ENCODE results near the gene DLL3. TPM values are rescaled to one million over a fixed set of nuclear protein-coding genes. Genes with fewer than 3 reads are reported as not detected.

DLL3 gene
- total and polyA plus RNA-seq, 9 of the 15 experiments (the other 6 are each of a cell fraction or from before 2014, with no cell fraction given), result 0.80 to 6.3 (median 1.2) TPM

DNA sequence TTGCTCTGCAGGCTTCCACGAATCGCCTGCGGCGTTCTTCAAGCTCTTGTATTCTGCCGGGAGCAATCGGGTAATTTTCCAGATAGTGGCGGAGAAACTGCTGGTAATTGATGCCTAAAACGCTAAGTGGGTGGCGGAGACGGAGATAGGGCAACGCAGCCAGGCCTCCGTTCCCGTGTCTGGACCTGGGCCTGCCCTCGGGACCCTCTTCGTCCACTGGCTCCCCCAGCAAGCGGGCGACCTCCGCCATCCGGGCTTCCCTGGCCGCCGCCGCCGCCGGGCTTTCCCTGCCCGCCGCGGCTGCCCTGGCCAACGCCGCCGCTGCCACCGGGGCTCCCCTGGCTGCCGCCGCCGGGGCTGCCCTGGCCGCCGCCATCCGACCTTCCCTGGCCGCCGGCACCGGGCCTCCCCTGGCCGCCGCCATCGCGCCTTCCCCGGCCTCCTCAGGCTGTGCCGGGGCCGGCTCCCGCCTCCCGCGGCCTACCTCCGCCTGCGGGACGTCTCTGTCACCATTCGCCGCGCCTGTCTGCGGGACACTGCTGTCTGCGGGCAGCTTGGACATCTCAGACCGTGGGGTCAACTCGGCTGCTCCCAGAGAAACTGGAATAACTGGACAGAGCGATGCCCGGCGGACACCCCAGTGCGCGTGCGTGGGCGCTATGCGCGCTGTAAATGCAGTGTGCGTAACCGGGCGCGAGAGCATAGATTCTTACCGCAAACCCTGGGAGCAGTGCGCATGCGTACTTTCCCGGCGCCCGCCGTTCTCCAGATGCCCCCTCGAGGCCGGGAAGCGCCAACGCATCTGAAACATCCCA lies 41.0 kb downstream of the DLL3 start, which contains the start of gene EID2 (continued):
- TF ChIP-seq, protein P1, sequence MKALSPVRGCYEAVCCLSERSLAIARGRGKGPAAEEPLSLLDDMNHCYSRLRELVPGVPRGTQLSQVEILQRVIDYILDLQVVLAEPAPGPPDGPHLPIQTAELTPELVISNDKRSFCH (CRISPR knock-in tag; IDR thresholded peaks at IDR 0.05), result no peak
- TF ChIP-seq, protein P1 (tag; IDR thresholded peaks at IDR 0.05), result no peak
- no peak for TF ChIP-seq CSDE1 (IDR thresholded peaks at IDR 0.05)
- peak; percentile 25; the same call in 1 of the 2 replicates for TF ChIP-seq TARDBP (IDR thresholded peaks at IDR 0.05)
- TF ChIP-seq, protein P2, sequence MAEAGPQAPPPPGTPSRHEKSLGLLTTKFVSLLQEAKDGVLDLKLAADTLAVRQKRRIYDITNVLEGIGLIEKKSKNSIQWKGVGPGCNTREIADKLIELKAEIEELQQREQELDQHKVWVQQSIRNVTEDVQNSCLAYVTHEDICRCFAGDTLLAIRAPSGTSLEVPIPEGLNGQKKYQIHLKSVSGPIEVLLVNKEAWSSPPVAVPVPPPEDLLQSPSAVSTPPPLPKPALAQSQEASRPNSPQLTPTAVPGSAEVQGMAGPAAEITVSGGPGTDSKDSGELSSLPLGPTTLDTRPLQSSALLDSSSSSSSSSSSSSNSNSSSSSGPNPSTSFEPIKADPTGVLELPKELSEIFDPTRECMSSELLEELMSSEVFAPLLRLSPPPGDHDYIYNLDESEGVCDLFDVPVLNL (CRISPR knock-in tag; IDR thresholded peaks at IDR 0.05; ENCODE audit: low read depth), result no peak
- peak; percentile 88 for TF ChIP-seq RBBP5 (IDR thresholded peaks at IDR 0.05; ENCODE audit: borderline replicate concordance, insufficient read depth, low read length, poor library complexity, severe bottlenecking)
- no peak for TF ChIP-seq DPF2 (IDR thresholded peaks at IDR 0.05)
- TF ChIP-seq, protein P3, sequence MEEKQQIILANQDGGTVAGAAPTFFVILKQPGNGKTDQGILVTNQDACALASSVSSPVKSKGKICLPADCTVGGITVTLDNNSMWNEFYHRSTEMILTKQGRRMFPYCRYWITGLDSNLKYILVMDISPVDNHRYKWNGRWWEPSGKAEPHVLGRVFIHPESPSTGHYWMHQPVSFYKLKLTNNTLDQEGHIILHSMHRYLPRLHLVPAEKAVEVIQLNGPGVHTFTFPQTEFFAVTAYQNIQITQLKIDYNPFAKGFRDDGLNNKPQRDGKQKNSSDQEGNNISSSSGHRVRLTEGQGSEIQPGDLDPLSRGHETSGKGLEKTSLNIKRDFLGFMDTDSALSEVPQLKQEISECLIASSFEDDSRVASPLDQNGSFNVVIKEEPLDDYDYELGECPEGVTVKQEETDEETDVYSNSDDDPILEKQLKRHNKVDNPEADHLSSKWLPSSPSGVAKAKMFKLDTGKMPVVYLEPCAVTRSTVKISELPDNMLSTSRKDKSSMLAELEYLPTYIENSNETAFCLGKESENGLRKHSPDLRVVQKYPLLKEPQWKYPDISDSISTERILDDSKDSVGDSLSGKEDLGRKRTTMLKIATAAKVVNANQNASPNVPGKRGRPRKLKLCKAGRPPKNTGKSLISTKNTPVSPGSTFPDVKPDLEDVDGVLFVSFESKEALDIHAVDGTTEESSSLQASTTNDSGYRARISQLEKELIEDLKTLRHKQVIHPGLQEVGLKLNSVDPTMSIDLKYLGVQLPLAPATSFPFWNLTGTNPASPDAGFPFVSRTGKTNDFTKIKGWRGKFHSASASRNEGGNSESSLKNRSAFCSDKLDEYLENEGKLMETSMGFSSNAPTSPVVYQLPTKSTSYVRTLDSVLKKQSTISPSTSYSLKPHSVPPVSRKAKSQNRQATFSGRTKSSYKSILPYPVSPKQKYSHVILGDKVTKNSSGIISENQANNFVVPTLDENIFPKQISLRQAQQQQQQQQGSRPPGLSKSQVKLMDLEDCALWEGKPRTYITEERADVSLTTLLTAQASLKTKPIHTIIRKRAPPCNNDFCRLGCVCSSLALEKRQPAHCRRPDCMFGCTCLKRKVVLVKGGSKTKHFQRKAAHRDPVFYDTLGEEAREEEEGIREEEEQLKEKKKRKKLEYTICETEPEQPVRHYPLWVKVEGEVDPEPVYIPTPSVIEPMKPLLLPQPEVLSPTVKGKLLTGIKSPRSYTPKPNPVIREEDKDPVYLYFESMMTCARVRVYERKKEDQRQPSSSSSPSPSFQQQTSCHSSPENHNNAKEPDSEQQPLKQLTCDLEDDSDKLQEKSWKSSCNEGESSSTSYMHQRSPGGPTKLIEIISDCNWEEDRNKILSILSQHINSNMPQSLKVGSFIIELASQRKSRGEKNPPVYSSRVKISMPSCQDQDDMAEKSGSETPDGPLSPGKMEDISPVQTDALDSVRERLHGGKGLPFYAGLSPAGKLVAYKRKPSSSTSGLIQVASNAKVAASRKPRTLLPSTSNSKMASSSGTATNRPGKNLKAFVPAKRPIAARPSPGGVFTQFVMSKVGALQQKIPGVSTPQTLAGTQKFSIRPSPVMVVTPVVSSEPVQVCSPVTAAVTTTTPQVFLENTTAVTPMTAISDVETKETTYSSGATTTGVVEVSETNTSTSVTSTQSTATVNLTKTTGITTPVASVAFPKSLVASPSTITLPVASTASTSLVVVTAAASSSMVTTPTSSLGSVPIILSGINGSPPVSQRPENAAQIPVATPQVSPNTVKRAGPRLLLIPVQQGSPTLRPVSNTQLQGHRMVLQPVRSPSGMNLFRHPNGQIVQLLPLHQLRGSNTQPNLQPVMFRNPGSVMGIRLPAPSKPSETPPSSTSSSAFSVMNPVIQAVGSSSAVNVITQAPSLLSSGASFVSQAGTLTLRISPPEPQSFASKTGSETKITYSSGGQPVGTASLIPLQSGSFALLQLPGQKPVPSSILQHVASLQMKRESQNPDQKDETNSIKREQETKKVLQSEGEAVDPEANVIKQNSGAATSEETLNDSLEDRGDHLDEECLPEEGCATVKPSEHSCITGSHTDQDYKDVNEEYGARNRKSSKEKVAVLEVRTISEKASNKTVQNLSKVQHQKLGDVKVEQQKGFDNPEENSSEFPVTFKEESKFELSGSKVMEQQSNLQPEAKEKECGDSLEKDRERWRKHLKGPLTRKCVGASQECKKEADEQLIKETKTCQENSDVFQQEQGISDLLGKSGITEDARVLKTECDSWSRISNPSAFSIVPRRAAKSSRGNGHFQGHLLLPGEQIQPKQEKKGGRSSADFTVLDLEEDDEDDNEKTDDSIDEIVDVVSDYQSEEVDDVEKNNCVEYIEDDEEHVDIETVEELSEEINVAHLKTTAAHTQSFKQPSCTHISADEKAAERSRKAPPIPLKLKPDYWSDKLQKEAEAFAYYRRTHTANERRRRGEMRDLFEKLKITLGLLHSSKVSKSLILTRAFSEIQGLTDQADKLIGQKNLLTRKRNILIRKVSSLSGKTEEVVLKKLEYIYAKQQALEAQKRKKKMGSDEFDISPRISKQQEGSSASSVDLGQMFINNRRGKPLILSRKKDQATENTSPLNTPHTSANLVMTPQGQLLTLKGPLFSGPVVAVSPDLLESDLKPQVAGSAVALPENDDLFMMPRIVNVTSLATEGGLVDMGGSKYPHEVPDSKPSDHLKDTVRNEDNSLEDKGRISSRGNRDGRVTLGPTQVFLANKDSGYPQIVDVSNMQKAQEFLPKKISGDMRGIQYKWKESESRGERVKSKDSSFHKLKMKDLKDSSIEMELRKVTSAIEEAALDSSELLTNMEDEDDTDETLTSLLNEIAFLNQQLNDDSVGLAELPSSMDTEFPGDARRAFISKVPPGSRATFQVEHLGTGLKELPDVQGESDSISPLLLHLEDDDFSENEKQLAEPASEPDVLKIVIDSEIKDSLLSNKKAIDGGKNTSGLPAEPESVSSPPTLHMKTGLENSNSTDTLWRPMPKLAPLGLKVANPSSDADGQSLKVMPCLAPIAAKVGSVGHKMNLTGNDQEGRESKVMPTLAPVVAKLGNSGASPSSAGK (IDR thresholded peaks at IDR 0.05), result peak; percentile 24; the same call in 1 of the 2 replicates
- TF ChIP-seq, protein P4, sequence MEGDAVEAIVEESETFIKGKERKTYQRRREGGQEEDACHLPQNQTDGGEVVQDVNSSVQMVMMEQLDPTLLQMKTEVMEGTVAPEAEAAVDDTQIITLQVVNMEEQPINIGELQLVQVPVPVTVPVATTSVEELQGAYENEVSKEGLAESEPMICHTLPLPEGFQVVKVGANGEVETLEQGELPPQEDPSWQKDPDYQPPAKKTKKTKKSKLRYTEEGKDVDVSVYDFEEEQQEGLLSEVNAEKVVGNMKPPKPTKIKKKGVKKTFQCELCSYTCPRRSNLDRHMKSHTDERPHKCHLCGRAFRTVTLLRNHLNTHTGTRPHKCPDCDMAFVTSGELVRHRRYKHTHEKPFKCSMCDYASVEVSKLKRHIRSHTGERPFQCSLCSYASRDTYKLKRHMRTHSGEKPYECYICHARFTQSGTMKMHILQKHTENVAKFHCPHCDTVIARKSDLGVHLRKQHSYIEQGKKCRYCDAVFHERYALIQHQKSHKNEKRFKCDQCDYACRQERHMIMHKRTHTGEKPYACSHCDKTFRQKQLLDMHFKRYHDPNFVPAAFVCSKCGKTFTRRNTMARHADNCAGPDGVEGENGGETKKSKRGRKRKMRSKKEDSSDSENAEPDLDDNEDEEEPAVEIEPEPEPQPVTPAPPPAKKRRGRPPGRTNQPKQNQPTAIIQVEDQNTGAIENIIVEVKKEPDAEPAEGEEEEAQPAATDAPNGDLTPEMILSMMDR (IDR thresholded peaks at IDR 0.05 in 2 of 3, conservative IDR thresholded peaks at IDR 0.05 in 1 of 3; ENCODE audit: insufficient read depth in 2 of 3, low read depth in 1 of 3, low read length in 3 of 3), result peak; percentile 81 to 91 (median 91)

Data from K562 (cell line).